Stomach (tissue), 9 donors: ENCODE measurements around the gene WFS1. TPM values are rescaled to one million over a fixed set of nuclear protein-coding genes. Genes with fewer than 3 reads are reported as not detected.

Experiments
- DNase-seq, 2 donors: peaks; one replicate each; pipeline versions ENCODE4 v3.0.0 to v3.0.0-alpha.2; 2013 to 2019
- H3K27ac ChIP-seq, 5 donors: fragments of 200-600 bp in 4 of 5; sonication (generic) in 4 of 5; one replicate each; pipeline ENCODE4 v1.5.1; 2013 to 2019; ENCODE audit warnings: mild to moderate bottlenecking in 1 of 5, moderate library complexity in 1 of 5
- H3K27me3 ChIP-seq, 3 donors: fragments of 200-600 bp; sonication (generic); one replicate each; pipeline ENCODE4 v1.5.1; 2017 to 2019; ENCODE audit warnings: mixed run types in 1 of 3
- H3K36me3 ChIP-seq, 4 donors: fragments of 200-600 bp; sonication (generic); 1 replicate in 3 of 4; 2 replicates in 1 of 4; pipeline ENCODE4 v1.5.1; 2016 to 2019
- H3K4me1 ChIP-seq, 4 donors: fragments of 200-600 bp; sonication (generic); one replicate each; pipeline ENCODE4 v1.5.1; 2016 to 2019
- H3K4me3 ChIP-seq, 4 donors: fragments of 200-600 bp; sonication (generic) in 3 of 4; one replicate each; pipeline ENCODE4 v1.5.1; 2016 to 2019; ENCODE audit warnings: mild to moderate bottlenecking in 1 of 4
- H3K9me3 ChIP-seq, 4 donors: fragments of 200-600 bp; sonication (generic); one replicate each; pipeline ENCODE4 v1.5.1; 2016 to 2019
- CTCF ChIP-seq, 7 experiments: fragments of 450-650 bp in 4 of 7; fragments of 200-600 bp in 3 of 7; sonication (generic) in 3 of 7; IDR thresholded peaks; one replicate each; pipeline ENCODE4 v1.5.1; 2016 to 2019; ENCODE audit warnings: antibody characterized with exemption in 7 of 7, control low read depth in 2 of 7, mild to moderate bottlenecking in 1 of 7
- EP300 ChIP-seq: sonication (generic); formaldehyde crosslinking; IDR thresholded peaks from one replicate; pipeline ENCODE4 v1.6.1; 2017; ENCODE audit warnings: antibody characterized with exemption
- POLR2A ChIP-seq, 4 donors: fragments of 450-650 bp; IDR thresholded peaks; one replicate each; pipeline ENCODE4 v1.6.1; 2016; ENCODE audit warnings: antibody characterized with exemption in 4 of 4, control low read depth in 2 of 4, mild to moderate bottlenecking in 1 of 4, moderate library complexity in 1 of 4
- POLR2AphosphoS5 ChIP-seq, 3 donors: sonication (generic); formaldehyde crosslinking; IDR thresholded peaks; one replicate each; pipeline ENCODE4 v1.6.1; 2016; ENCODE audit warnings: antibody characterized with exemption in 3 of 3
- WGBS, 5 donors: extraction: QIAGEN DNeasy Blood & Tissue Kit in 3 of 5; methylation state at CpG; one replicate each; pipeline versions ENCODE4 v1.1.5 to v1.1.7; 2013 to 2018; 5-methylcytosine and 5-hydroxymethylcytosine counted together
- intact Hi-C: fragments of 100-400 bp; cut with DNase I; formaldehyde crosslinking; loops from one replicate; pipeline ENCODE4 v1.15.1; 2023; ENCODE audit warnings: low total_unique reads
- polyA plus RNA-seq, 3 donors: library from polyadenylated mRNA; stranded (reverse); fragments of 200-250 nt; gene quantifications; one replicate each; pipeline ENCODE4 v1.2.3, GENCODE V29; 2013
- total RNA-seq, 5 donors: library from RNA; depleted of rRNA; stranded (reverse); fragments of >200 nt; gene quantifications; one replicate each; pipeline versions ENCODE4 v1.1.0 to v1.2.3, GENCODE V29; 2014 to 2016
- donor health status: healthy with polysubstance abuse.
- donor health status: Bipolar disorder and iron deficiency.
- donor health status: healthy.

Gene WFS1
- total and polyA plus RNA-seq, 8 donors, result 4.1 to 60.7 (median 15.1) TPM

DNA sequence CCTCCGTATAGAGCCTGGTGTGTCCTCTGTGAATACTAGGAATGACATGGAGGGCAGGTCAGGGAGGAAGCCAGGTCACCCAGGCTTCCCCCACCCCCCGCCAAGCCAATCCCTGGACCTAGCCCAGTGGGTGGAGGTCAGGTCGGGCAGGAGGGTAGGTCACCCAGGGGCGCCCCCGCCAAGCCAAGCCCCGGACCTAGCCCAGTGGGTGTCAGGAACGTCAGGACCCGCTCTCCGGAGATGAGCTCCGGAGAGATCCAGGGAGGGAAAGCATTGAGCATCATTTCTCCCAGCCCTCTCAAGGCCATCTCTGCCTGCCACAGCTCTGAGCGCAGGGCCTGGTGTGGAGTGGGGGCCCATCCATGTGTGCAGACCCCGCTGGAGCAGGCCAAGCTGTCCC lies 48.6 kb downstream of the WFS1 start:
- Histone ChIP-seq H3K36me3 (no peaks in the 10 kb centered on the region), H3K9me3 (peaks cover 0 to 4% (median 0%) of the 10 kb centered on the region in 4 donors), H3K27me3 (peaks cover 0 to 13% (median 0%) of the 10 kb centered on the region in 3 donors), H3K27ac (no peak overlapping the region), H3K4me3 (no peak overlapping the region), H3K4me1 (no peaks in the 10 kb centered on the region)
- WGBS, 5 donors, result 84 to 86% (median 86%) methylated on average over 9 to 12 of the region's 12 CpGs
- intact Hi-C loops, result no loop called here
- no peak for DNase-seq
- TF ChIP-seq POLR2A (IDR thresholded peaks at IDR 0.05) (no peak), POLR2AphosphoS5 (IDR thresholded peaks at IDR 0.05) (no peak), CTCF (IDR thresholded peaks at IDR 0.05) (no peak), EP300 (no peak)

DNA sequence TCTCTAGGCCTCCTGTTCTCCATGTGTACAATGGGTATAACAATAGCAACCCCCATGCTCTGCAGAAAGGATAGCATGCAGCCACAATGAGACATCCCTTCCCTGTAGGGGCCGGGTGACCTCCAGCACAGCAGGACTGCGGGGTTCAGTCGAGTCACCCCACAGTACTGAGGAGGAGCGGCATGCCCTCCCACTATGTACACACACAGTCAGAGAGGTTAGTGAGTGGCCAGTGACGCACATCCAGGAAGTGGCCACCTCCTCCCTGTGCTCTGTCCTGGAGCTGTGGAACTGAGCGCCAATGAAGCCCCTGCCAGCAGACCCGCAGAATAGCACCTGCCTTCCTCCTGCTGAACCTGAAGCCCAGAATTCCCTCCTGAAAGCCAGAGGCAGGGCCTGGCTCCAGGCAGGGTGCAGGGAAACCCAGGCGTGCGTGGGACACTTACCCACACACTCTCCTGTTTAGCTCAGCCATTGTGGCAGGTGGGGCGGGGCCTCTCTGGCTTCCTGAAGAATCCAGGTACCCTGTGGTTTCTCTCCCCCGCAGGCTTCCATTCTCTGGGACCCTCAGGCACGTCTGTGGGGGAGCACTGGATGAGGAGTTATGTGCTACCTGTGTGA lies 50.0 kb downstream of the WFS1 start:
- peaks cover 0 to 4% (median under 1%) of the 10 kb centered on the region in 4 donors for H3K4me1 ChIP-seq
- no peaks in the 10 kb centered on the region for H3K36me3 ChIP-seq
- H3K27me3 ChIP-seq, result peaks cover 0 to 23% (median 0%) of the 10 kb centered on the region in 3 donors
- H3K9me3 ChIP-seq, result peaks cover 0 to 4% (median 0%) of the 10 kb centered on the region in 4 donors
- 77 to 90% (median 83%) methylated on average over 12 of the region's 12 CpGs for WGBS, 5 donors
- intact Hi-C loops, result no loop called here
- no peak overlapping the region for H3K4me3 ChIP-seq
- no peak for DNase-seq
- no peak overlapping the region for H3K27ac ChIP-seq
- TF ChIP-seq EP300 (no peak), POLR2A (IDR thresholded peaks at IDR 0.05) (no peak), POLR2AphosphoS5 (IDR thresholded peaks at IDR 0.05) (no peak), CTCF (IDR thresholded peaks at IDR 0.05) (no peak)

DNA sequence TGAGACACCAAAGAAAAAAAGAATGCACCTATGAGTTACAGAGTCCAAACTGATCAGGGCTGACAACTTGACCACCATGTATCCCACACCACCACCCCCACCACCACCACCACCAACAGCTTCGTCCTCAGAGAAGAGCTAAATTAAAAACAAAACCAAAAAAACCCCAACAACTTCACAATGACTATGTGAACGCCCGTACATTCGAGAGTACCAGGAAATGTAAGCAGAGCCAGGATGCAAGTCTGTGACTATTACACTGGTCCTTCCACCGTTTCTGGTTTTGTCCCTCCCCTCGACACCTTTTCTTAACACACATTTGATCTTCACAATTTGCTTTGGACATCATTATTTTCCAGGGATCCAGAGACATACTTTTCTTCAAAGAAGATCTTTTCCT lies 51.0 kb downstream of the WFS1 start:
- WGBS, 5 donors, result 80 to 85% (median 81%) methylated on average over 6 of the region's 6 CpGs
- intact Hi-C loops, result no loop called here
- H3K4me1 ChIP-seq, result peaks cover 0 to 14% (median 5%) of the 10 kb centered on the region in 4 donors
- TF ChIP-seq EP300 (no peak), POLR2AphosphoS5 (IDR thresholded peaks at IDR 0.05) (no peak), CTCF (IDR thresholded peaks at IDR 0.05) (no peak), POLR2A (IDR thresholded peaks at IDR 0.05) (no peak)
- peaks cover 0 to 33% (median 0%) of the 10 kb centered on the region in 3 donors for H3K27me3 ChIP-seq
- H3K27ac ChIP-seq, result no peak overlapping the region
- peaks cover 0 to 4% (median 0%) of the 10 kb centered on the region in 4 donors for H3K9me3 ChIP-seq
- DNase-seq, result no peak
- no peaks in the 10 kb centered on the region for H3K36me3 ChIP-seq
- H3K4me3 ChIP-seq, result no peak overlapping the region

GRCh38 chr4:6321361-6321760 lies 51.7 kb downstream of the WFS1 start:
- H3K4me3 ChIP-seq, result no peak overlapping the region
- no peak for TF ChIP-seq POLR2AphosphoS5 (IDR thresholded peaks at IDR 0.05)
- TF ChIP-seq POLR2A (IDR thresholded peaks at IDR 0.05), result no peak
- TF ChIP-seq CTCF (IDR thresholded peaks at IDR 0.05), result no peak
- no peak for TF ChIP-seq EP300
- H3K27me3 ChIP-seq, result peaks cover 0 to 34% (median 0%) of the 10 kb centered on the region in 3 donors
- no peak overlapping the region for H3K27ac ChIP-seq
- 31 to 65% (median 51%) methylated on average over 2 of the region's 2 CpGs for WGBS, 5 donors
- peaks cover 0 to 14% (median 5%) of the 10 kb centered on the region in 4 donors for H3K4me1 ChIP-seq
- H3K36me3 ChIP-seq, result no peaks in the 10 kb centered on the region
- peaks cover 0 to 4% (median 0%) of the 10 kb centered on the region in 4 donors for H3K9me3 ChIP-seq
- no peak for DNase-seq
- intact Hi-C loops, result no loop called here
